Astrocyte (in vitro differentiated cells and primary cell): ENCODE measurements around the gene MAP3K10.

Experiments used
- EZH2 ChIP-seq: IDR thresholded peaks from 2 replicates; pipeline ENCODE4 v1.6.1; 2012; ENCODE audit warnings: mild to moderate bottlenecking, low read length, inconsistent platforms; ENCODE audit not compliant: insufficient read depth
- TF ChIP-seq, protein P1 (sequence below): IDR thresholded peaks from 2 replicates; pipeline ENCODE4 v1.5.1; 2011; ENCODE audit warnings: low read depth, mild to moderate bottlenecking, inconsistent platforms, low read length, moderate library complexity; ENCODE audit not compliant: insufficient read depth

DNA sequence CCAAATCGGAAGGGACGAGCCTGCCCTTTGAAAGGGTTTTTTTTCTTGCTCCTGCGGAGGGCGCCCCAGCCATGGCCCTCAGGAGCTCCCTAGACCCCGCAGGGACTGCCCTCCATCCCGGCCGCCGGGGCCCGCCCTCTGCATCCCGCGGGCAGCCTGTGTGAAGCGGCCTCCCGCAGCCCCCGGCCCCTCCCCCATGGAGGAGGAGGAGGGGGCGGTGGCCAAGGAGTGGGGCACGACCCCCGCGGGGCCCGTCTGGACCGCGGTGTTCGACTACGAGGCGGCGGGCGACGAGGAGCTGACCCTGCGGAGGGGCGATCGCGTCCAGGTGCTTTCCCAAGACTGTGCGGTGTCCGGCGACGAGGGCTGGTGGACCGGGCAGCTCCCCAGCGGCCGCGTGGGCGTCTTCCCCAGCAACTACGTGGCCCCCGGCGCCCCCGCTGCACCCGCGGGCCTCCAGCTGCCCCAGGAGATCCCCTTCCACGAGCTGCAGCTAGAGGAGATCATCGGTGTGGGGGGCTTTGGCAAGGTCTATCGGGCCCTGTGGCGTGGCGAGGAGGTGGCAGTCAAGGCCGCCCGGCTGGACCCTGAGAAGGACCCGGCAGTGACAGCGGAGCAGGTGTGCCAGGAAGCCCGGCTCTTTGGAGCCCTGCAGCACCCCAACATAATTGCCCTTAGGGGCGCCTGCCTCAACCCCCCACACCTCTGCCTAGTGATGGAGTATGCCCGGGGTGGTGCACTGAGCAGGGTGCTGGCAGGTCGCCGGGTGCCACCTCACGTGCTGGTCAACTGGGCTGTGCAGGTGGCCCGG is 815 bp downstream of the MAP3K10 start:
- TF ChIP-seq, protein P1, sequence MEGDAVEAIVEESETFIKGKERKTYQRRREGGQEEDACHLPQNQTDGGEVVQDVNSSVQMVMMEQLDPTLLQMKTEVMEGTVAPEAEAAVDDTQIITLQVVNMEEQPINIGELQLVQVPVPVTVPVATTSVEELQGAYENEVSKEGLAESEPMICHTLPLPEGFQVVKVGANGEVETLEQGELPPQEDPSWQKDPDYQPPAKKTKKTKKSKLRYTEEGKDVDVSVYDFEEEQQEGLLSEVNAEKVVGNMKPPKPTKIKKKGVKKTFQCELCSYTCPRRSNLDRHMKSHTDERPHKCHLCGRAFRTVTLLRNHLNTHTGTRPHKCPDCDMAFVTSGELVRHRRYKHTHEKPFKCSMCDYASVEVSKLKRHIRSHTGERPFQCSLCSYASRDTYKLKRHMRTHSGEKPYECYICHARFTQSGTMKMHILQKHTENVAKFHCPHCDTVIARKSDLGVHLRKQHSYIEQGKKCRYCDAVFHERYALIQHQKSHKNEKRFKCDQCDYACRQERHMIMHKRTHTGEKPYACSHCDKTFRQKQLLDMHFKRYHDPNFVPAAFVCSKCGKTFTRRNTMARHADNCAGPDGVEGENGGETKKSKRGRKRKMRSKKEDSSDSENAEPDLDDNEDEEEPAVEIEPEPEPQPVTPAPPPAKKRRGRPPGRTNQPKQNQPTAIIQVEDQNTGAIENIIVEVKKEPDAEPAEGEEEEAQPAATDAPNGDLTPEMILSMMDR, result no peak
- no peak for TF ChIP-seq EZH2
